Tibial nerve (tissue), 4 donors: Measurements from ENCODE around the gene OGFR.

Source experiments
- EP300 ChIP-seq, 2 donors: sonication (generic); formaldehyde crosslinking; IDR thresholded peaks; one replicate each; pipeline ENCODE4 v1.6.1; 2017; ENCODE audit warnings: antibody characterized with exemption in 2 of 2, mild to moderate bottlenecking in 1 of 2
- TF ChIP-seq, protein P1 (sequence below), 5 experiments: fragments of 200-600 bp in 3 of 5; fragments of 450-650 bp in 2 of 5; sonication (generic) in 3 of 5; IDR thresholded peaks; one replicate each; pipeline ENCODE4 v1.5.1; 2016 to 2019; ENCODE audit warnings: antibody characterized with exemption in 5 of 5, mild to moderate bottlenecking in 3 of 5, moderate library complexity in 2 of 5

DNA sequence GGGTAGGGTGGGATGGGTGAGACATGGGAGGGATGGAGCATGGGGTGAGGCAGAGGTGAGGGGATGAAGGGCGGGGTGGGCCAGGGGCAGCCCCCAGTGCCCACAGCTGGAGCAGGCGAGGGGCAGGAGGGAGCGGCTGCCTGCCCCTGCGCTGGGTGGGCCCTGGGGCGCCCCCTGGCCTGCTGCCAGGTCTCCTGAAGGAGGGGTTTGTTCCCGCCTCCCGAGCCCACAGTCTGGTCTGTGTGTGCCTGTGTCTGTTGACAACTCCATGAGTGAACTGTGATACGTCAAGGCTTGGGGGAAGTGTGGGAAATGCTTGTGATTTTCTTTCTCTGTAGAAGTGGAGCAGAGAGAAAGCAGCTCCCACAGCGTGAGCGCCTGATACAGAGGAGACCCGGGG, 19.2 kb upstream of the OGFR start:
- no peak for TF ChIP-seq EP300 (IDR thresholded peaks at IDR 0.05)
- TF ChIP-seq, protein P1, sequence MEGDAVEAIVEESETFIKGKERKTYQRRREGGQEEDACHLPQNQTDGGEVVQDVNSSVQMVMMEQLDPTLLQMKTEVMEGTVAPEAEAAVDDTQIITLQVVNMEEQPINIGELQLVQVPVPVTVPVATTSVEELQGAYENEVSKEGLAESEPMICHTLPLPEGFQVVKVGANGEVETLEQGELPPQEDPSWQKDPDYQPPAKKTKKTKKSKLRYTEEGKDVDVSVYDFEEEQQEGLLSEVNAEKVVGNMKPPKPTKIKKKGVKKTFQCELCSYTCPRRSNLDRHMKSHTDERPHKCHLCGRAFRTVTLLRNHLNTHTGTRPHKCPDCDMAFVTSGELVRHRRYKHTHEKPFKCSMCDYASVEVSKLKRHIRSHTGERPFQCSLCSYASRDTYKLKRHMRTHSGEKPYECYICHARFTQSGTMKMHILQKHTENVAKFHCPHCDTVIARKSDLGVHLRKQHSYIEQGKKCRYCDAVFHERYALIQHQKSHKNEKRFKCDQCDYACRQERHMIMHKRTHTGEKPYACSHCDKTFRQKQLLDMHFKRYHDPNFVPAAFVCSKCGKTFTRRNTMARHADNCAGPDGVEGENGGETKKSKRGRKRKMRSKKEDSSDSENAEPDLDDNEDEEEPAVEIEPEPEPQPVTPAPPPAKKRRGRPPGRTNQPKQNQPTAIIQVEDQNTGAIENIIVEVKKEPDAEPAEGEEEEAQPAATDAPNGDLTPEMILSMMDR (IDR thresholded peaks at IDR 0.05), result no peak
